OCI-LY7 (cell line): Measurements from ENCODE around the gene STYXL1. TPM values are rescaled to one million over a fixed set of nuclear protein-coding genes. Genes with fewer than 3 reads are reported as not detected.

Experiments used
- BruUV-seq: library from RNA; stranded (reverse); fragments of 400-500 nt; replicated peaks from 2 replicates; lab custom pipeline; 2021; lab: Mats Ljungman, UMichigan
- CTCF ChIA-PET: fragments of 300-600 bp; sonication (Branson Sonifier 250); formaldehyde crosslinking; loops from one replicate; lab custom pipeline; 2022; ENCODE audit warnings: antibody characterized with exemption; ENCODE audit not compliant: unreplicated experiment; lab: Charles Lee
- POLR2A ChIA-PET: fragments of 300-600 bp; sonication (Branson Sonifier 250); formaldehyde crosslinking; loops from one replicate; lab custom pipeline; 2022; ENCODE audit warnings: antibody characterized with exemption; lab: Charles Lee
- DNase-seq: peaks from one replicate; pipeline ENCODE4 v3.0.0-alpha.2; 2015; ENCODE audit warnings: low spot score
- H2AFZ ChIP-seq: fragments of 200-600 bp; sonication (generic), shearing (Covaris generic); 2 replicates; pipeline ENCODE4 v1.6.1; 2014; ENCODE audit warnings: mild to moderate bottlenecking, antibody characterized with exemption, low read length, moderate library complexity
- H3K27ac ChIP-seq: fragments of 200-600 bp; sonication (generic); 2 replicates; pipeline ENCODE4 v1.5.1; 2014; ENCODE audit warnings: mixed run types, low read depth, mild to moderate bottlenecking, moderate library complexity, low read length, inconsistent platforms; ENCODE audit not compliant: poor library complexity, severe bottlenecking
- H3K36me3 ChIP-seq: fragments of 200-600 bp; sonication (generic); 2 replicates; pipeline ENCODE4 v1.6.1; 2014; ENCODE audit warnings: mild to moderate bottlenecking, antibody characterized with exemption, low read length, moderate library complexity, mixed read lengths; ENCODE audit not compliant: insufficient read depth
- H3K4me1 ChIP-seq: fragments of 200-600 bp; sonication (generic); 2 replicates; pipeline ENCODE4 v1.5.1; 2014; ENCODE audit warnings: mild to moderate bottlenecking, low read length; ENCODE audit not compliant: insufficient read depth, poor library complexity, severe bottlenecking
- H3K4me2 ChIP-seq: fragments of 200-600 bp; sonication (generic); 2 replicates; pipeline ENCODE4 v1.6.1; 2014; ENCODE audit warnings: mild to moderate bottlenecking, low read length
- H3K4me3 ChIP-seq: fragments of 200-600 bp; sonication (generic); 2 replicates; pipeline ENCODE4 v1.5.1; 2014; ENCODE audit warnings: mild to moderate bottlenecking, low read depth, low read length; ENCODE audit not compliant: poor library complexity, severe bottlenecking
- H3K79me2 ChIP-seq: fragments of 200-600 bp; sonication (generic); 2 replicates; pipeline ENCODE4 v1.6.1; 2016; ENCODE audit warnings: low read depth, mild to moderate bottlenecking, low read length, moderate library complexity, mixed read lengths; ENCODE audit not compliant: insufficient read depth
- H3K9me2 ChIP-seq: fragments of 200-600 bp; sonication (generic); 2 replicates; pipeline ENCODE4 v1.6.1; 2016; ENCODE audit warnings: mild to moderate bottlenecking, low read length, mixed read lengths; ENCODE audit not compliant: insufficient read depth
- H3K9me3 ChIP-seq: fragments of 200-600 bp; sonication (generic); 2 replicates; pipeline ENCODE4 v1.6.1; 2014; ENCODE audit warnings: mild to moderate bottlenecking, mixed run types, low read length, mixed read lengths
- H4K20me1 ChIP-seq: fragments of 200-600 bp; sonication (generic); 2 replicates; pipeline ENCODE4 v1.6.1; 2014; ENCODE audit warnings: mild to moderate bottlenecking, antibody characterized with exemption, low read length, moderate library complexity, mixed read lengths; ENCODE audit not compliant: insufficient read depth
- EZH2phosphoT487 ChIP-seq: fragments of 200-600 bp; sonication (generic); IDR thresholded peaks from 2 replicates; pipeline ENCODE4 v1.6.1; 2018; ENCODE audit warnings: low read depth, borderline replicate concordance, mild to moderate bottlenecking, mixed run types, antibody characterized with exemption, low read length, moderate library complexity, mixed read lengths
- intact Hi-C: fragments of 100-400 bp; cut with micrococcal nuclease; formaldehyde crosslinking; loops from one replicate; pipeline ENCODE4 v1.10.0; 2022; ENCODE audit not compliant: unreplicated experiment
- total RNA-seq, 2 experiments: library from RNA; depleted of rRNA in 1 of 2; stranded (reverse); fragments of >200 nt in 1 of 2; shearing (Covaris generic) in 1 of 2; gene quantifications; 2 replicates each; pipeline ENCODE4 v1.2.3, GENCODE V29; 2014 to 2022
- TF ChIP-seq, protein P1 (sequence below): fragments of 200-600 bp; sonication (generic); conservative IDR thresholded peaks from 2 replicates; pipeline ENCODE4 v1.5.1; 2014; ENCODE audit warnings: mild to moderate bottlenecking, antibody characterized with exemption, low read length, moderate library complexity, mixed read lengths

STYXL1 gene
- total RNA-seq, 2 experiments from 2014 or later, result 27.6 to 37.4 TPM

- POLR2A ChIA-PET, result no interaction called here
Observed at GRCh38 chr7:75977743-75978142, 70.1 kb downstream of the STYXL1 start.

GRCh38 chr7:75971961-75972763 lies 75.6 kb downstream of the STYXL1 start:
- ChIA-PET CTCF (no interaction called here), POLR2A (no interaction called here)

More at GRCh38 chr7:75977743-75978142, 70.1 kb downstream of the STYXL1 start:
- Histone ChIP-seq H3K27ac (no peak overlapping the region), H3K36me3 (peaks cover 8% of the 10 kb centered on the region), H3K79me2 (no peaks in the 10 kb centered on the region), H3K9me3 (no peaks in the 10 kb centered on the region), H2AFZ (no peak overlapping the region), H4K20me1 (no peaks in the 10 kb centered on the region), H3K4me1 (no peaks in the 10 kb centered on the region), H3K9me2 (no peaks in the 10 kb centered on the region), H3K4me2 (no peak overlapping the region), H3K4me3 (no peak overlapping the region)
- no TSS peak for BruUV-seq
- no peak for DNase-seq
- intact Hi-C loops, result no loop called here
- no peak for TF ChIP-seq EZH2phosphoT487
- TF ChIP-seq, protein P1, sequence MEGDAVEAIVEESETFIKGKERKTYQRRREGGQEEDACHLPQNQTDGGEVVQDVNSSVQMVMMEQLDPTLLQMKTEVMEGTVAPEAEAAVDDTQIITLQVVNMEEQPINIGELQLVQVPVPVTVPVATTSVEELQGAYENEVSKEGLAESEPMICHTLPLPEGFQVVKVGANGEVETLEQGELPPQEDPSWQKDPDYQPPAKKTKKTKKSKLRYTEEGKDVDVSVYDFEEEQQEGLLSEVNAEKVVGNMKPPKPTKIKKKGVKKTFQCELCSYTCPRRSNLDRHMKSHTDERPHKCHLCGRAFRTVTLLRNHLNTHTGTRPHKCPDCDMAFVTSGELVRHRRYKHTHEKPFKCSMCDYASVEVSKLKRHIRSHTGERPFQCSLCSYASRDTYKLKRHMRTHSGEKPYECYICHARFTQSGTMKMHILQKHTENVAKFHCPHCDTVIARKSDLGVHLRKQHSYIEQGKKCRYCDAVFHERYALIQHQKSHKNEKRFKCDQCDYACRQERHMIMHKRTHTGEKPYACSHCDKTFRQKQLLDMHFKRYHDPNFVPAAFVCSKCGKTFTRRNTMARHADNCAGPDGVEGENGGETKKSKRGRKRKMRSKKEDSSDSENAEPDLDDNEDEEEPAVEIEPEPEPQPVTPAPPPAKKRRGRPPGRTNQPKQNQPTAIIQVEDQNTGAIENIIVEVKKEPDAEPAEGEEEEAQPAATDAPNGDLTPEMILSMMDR, result no peak
- CTCF ChIA-PET, result no interaction called here

More at GRCh38 chr7:75971961-75972763, 75.6 kb downstream of the STYXL1 start:
- Histone ChIP-seq H4K20me1 (no peaks in the 10 kb centered on the region), H3K27ac (no peak overlapping the region), H3K4me1 (no peaks in the 10 kb centered on the region), H2AFZ (no peak overlapping the region), H3K9me2 (no peaks in the 10 kb centered on the region), H3K4me2 (no peak overlapping the region), H3K36me3 (peaks cover 6% of the 10 kb centered on the region; the same call in 1 of the 2 replicates), H3K9me3 (no peaks in the 10 kb centered on the region), H3K79me2 (no peaks in the 10 kb centered on the region), H3K4me3 (no peak overlapping the region)
- TF ChIP-seq, protein P1, result no peak
- TF ChIP-seq EZH2phosphoT487, result no peak
- no peak for DNase-seq
- intact Hi-C loops, result no loop called here
- BruUV-seq, result no TSS peak
